ENCODE measurements around the gene WIPI1. TPM values are rescaled to one million over a fixed set of nuclear protein-coding genes. Genes with fewer than 3 reads are reported as not detected.

WIPI1 gene
- total RNA-seq, 4 donors from 2014 or later, result 22.9 to 53.2 (median 45.0) TPM

DNA sequence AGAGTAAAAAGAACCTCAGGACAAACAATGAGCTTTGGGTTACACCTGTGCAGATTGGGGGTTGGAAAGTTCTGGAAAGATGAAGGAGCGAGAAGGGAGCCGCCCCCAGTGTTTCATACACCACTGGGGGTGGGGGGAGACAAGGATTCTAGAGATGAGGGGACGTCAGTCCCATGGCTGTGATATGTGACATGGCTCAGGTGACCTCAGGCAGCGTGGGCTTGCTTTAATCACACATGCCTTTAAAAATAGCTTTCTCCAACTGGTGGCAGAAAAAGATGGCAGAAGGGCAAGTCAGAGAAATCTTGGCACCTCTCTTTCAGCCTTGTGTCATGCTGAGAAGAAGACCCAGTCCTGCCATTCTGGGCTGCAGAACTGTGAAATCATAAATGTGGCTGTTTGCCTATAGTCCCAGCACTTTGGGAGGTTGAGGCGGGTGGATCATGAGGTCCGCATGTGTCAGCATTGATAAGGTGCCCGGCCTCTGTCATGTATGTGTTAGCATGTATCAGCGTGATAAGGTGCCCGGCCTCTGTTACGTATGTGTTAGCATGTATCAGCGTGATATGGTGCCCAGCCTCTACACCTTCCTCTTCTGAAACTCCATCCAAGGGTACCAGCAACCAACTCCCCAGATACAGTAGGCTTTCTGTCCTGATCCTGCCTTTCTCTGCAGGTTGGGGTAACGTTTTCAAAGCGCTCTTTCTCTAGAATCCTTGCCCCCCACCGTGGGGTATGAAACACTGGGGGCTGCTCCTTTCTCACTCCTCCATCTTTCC, 25.0 kb downstream of the WIPI1 start:
- ATAC-seq, result no peak
- no peaks in the 10 kb centered on the region for H3K27me3 ChIP-seq
- peaks cover 0 to 13% (median 0%) of the 10 kb centered on the region in 3 donors for H3K4me1 ChIP-seq
- H3K9me3 ChIP-seq, result no peaks in the 10 kb centered on the region
- H3K36me3 ChIP-seq, result peaks cover 0 to 96% of the 10 kb centered on the region in 2 donors
- no peak overlapping the region for H3K4me3 ChIP-seq
- TF ChIP-seq POLR2A (IDR thresholded peaks at IDR 0.05) (no peak), EP300 (IDR thresholded peaks at IDR 0.05) (no peak), POLR2AphosphoS5 (IDR thresholded peaks at IDR 0.05) (no peak)
- TF ChIP-seq, protein P1, sequence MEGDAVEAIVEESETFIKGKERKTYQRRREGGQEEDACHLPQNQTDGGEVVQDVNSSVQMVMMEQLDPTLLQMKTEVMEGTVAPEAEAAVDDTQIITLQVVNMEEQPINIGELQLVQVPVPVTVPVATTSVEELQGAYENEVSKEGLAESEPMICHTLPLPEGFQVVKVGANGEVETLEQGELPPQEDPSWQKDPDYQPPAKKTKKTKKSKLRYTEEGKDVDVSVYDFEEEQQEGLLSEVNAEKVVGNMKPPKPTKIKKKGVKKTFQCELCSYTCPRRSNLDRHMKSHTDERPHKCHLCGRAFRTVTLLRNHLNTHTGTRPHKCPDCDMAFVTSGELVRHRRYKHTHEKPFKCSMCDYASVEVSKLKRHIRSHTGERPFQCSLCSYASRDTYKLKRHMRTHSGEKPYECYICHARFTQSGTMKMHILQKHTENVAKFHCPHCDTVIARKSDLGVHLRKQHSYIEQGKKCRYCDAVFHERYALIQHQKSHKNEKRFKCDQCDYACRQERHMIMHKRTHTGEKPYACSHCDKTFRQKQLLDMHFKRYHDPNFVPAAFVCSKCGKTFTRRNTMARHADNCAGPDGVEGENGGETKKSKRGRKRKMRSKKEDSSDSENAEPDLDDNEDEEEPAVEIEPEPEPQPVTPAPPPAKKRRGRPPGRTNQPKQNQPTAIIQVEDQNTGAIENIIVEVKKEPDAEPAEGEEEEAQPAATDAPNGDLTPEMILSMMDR (IDR thresholded peaks at IDR 0.05), result no peak
- no peak overlapping the region for H3K27ac ChIP-seq
- 89 to 96% methylated on average over 10 to 12 of the region's 14 CpGs for WGBS, 2 donors (ENCODE audit: low coverage in 1 of 2)

DNA sequence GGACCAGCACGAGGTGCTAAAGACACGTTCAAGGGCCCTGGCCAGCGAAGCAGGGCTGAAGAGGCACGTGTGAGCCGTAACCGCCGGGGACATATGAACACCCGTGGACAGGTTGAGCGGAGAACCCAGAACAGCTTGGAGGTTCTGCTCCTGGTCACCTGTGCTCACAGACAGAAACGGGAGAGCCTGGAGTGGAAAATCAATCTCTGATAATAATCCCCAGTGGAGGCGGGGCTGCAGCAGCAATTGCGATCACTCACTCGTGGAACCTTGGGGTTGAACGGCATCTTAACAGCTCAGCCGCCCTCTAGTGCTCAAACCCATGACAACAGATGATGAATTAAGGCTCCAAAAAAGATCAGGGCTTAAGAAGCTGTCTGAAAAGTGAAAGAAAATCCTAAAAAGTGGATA, 25.6 kb downstream of the WIPI1 start:
- Histone ChIP-seq H3K36me3 (peaks cover 0 to 96% of the 10 kb centered on the region in 2 donors), H3K27me3 (no peaks in the 10 kb centered on the region), H3K4me3 (no peak overlapping the region), H3K4me1 (peaks cover 0 to 10% (median 0%) of the 10 kb centered on the region in 3 donors), H3K27ac (no peak overlapping the region), H3K9me3 (no peaks in the 10 kb centered on the region)
- 53 to 59% methylated on average over 7 to 14 of the region's 15 CpGs for WGBS, 2 donors (ENCODE audit: low coverage in 1 of 2)
- TF ChIP-seq, protein P1 (IDR thresholded peaks at IDR 0.05), result no peak
- TF ChIP-seq EP300 (IDR thresholded peaks at IDR 0.05) (no peak), POLR2A (IDR thresholded peaks at IDR 0.05) (no peak), POLR2AphosphoS5 (IDR thresholded peaks at IDR 0.05) (no peak)
- no peak for ATAC-seq

DNA sequence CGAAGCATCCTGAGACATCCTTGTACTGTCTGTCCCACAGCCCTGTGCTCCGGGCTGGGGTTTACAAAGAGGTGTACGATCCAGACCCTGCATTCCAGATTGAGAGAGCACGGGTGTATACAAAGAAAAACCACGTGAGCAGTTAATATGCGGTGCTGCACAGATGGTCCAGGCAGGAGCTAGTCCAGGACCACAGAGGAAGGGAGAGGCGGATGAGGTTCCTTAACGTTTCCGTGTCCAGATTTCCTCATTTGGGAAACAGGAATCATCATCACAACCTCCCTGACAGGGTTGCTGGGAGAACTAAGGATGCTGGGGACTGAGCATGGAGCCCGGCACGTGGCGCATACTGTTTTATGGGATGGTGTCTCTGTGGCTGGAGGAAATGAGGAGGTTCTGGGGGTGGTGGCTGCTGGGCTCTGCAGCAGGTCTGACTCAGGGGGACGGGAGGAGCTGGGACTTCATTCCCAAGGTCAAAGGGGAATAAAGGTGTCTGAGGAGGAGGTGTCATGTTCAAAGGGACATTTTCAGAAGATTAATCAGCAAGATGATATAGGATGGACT, 26.2 kb downstream of the WIPI1 start:
- no peak for ATAC-seq
- 69 to 81% methylated on average over 5 to 7 of the region's 13 CpGs for WGBS, 2 donors (ENCODE audit: low coverage in 1 of 2)
- Histone ChIP-seq H3K36me3 (peaks cover 0 to 100% of the 10 kb centered on the region in 2 donors), H3K27me3 (no peaks in the 10 kb centered on the region), H3K4me1 (peaks cover 0 to 4% (median 0%) of the 10 kb centered on the region in 3 donors), H3K9me3 (no peaks in the 10 kb centered on the region), H3K27ac (no peak overlapping the region), H3K4me3 (no peak overlapping the region)
- no peak for TF ChIP-seq POLR2AphosphoS5 (IDR thresholded peaks at IDR 0.05)
- no peak for TF ChIP-seq EP300 (IDR thresholded peaks at IDR 0.05)
- no peak for TF ChIP-seq POLR2A (IDR thresholded peaks at IDR 0.05)
- TF ChIP-seq, protein P1 (IDR thresholded peaks at IDR 0.05), result no peak

DNA sequence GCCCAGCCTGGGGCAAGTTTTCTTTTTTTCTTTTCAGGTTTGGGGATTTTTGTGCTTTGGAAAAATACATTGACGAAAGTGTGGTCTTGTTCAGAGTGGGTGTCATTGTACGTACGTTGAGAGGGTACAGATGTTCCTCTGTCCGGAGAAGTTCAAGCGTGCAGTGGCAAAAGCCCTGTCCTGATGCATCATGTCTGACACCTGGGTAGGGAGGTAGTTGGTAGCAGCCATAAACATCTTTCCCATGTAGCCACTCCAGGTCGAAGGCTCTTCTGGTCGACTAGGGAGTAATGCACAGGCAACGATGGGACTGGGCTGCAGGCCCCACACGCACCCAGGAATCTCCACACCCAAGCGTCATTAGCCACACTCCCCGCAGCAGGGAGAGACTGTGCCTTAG, 27.4 kb downstream of the WIPI1 start:
- no peaks in the 10 kb centered on the region for H3K4me1 ChIP-seq
- H3K36me3 ChIP-seq, result peaks cover 0 to 100% of the 10 kb centered on the region in 2 donors
- no peak for TF ChIP-seq POLR2A (IDR thresholded peaks at IDR 0.05)
- no peak for TF ChIP-seq EP300 (IDR thresholded peaks at IDR 0.05)
- no peak overlapping the region for H3K27ac ChIP-seq
- no peaks in the 10 kb centered on the region for H3K9me3 ChIP-seq
- no peak for ATAC-seq
- no peaks in the 10 kb centered on the region for H3K27me3 ChIP-seq
- 85 to 92% methylated on average over 3 to 7 of the region's 11 CpGs for WGBS, 2 donors (ENCODE audit: low coverage in 1 of 2)
- no peak overlapping the region for H3K4me3 ChIP-seq

DNA sequence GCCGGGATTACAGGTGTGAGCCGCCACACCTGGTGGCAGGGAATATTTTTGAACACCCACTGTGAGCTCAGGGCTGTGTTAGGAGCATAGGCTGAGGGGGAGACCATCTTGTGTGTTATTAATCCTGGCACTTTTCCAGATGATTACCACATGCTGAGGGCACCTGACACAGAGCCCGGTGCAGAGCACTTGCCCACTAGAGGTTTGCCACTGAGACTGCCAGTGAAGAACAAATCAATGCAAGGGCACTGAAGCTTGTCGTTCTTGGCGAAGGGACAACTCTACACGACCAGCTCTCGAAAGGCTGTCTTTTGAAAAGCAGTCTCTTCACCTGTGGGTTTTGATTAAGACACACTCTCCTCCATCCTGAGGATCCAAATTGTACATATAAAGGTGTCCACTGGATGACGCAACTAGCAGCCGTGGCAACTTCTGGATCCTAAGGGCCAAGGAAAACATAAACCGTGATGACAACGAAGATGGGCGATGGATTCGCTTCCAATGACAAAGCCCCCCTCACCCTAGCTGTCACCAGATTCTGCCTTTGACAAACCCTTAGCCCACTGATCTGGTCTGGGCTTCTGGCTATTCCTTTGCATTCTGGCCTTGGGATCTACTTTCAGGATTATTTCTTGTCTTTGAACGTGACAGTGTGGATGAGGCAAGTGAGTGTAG, 28.7 kb downstream of the WIPI1 start:
- Histone ChIP-seq H3K9me3 (no peaks in the 10 kb centered on the region), H3K36me3 (peaks cover 0 to 100% of the 10 kb centered on the region in 2 donors), H3K27ac (no peak overlapping the region), H3K27me3 (no peaks in the 10 kb centered on the region), H3K4me1 (no peaks in the 10 kb centered on the region), H3K4me3 (no peak overlapping the region)
- no peak for ATAC-seq
- 93% methylated on average over 6 to 11 of the region's 14 CpGs for WGBS, 2 donors (ENCODE audit: low coverage in 1 of 2)
- TF ChIP-seq POLR2AphosphoS5 (IDR thresholded peaks at IDR 0.05) (no peak), EP300 (IDR thresholded peaks at IDR 0.05) (no peak), POLR2A (IDR thresholded peaks at IDR 0.05) (no peak)
- TF ChIP-seq, protein P1 (IDR thresholded peaks at IDR 0.05), result no peak

All from gastroesophageal sphincter (tissue), 4 donors.